Activated CD4-positive, alpha-beta T cell treated with anti-CD3 and anti-CD28 coated beads for 1 hour (primary cell): ENCODE measurements around the gene DNAH12.
A peak's percentile ranks its signal among the peaks of the same experiment; 100 is the strongest.
"Not testable (repeated sequence)": the region's sequence is repeated elsewhere in the genome, so short reads cannot be mapped to it uniquely, and the experiment has no call there.

Source experiments
- DNase-seq: peaks from one replicate; pipeline ENCODE4 v3.0.0-alpha.2; 2020

DNAH12 gene

DNA sequence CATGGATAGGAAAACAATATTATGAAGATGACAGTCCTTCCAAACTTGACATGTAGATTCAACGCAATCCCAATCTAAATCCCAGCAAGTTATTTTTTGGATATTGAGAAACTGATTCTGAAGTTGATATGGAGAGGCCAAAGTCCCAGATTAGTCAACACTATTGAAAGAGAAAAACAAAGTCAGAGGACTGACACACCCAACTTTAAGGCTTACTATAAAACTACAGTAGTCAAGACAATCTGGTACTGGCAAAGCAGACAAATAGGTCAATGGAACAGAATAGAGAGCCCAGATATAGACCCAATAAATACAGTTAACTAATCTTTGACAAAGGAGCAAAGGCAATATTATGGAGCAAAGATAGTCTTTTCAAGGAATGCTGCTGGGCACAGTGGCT lies 132.4 kb downstream of the DNAH12 start:
- no peak for DNase-seq

DNA sequence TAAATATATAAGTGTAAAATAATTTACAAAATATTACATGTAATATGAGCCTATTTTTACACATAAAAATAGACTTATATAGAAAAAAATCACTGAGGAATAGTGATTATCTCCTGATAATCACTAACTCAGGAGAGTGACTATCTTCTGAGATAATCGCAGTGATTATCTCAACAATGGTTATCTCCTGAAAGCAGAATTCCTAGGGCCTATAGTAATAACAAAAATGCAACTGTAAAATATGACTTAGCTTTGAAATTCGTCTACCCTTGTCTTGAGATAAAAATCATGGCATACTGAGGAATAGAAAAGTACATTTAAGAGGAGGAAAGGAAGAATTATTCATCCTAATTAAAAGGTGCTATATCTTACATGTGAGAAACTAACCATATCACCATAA lies 134.7 kb downstream of the DNAH12 start:
- no peak for DNase-seq

DNA sequence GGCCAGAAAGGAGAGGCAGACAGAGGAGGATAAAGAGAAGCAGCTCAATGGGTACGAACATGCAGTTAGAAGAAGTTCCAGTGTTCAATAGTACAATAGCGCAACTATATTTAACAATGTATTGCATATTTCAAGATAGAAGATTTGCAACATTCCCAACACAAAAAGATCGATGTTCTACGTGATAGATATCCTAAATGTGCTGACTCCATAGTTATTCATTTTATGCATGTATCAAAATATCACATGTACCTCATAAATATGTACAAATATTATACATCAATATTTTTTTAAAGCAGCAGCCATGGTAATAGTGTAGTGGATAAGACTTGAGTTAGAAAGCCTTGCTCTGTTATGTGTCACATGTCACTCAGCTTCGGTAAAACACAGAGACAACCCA lies 141.5 kb downstream of the DNAH12 start:
- no peak for DNase-seq

DNA sequence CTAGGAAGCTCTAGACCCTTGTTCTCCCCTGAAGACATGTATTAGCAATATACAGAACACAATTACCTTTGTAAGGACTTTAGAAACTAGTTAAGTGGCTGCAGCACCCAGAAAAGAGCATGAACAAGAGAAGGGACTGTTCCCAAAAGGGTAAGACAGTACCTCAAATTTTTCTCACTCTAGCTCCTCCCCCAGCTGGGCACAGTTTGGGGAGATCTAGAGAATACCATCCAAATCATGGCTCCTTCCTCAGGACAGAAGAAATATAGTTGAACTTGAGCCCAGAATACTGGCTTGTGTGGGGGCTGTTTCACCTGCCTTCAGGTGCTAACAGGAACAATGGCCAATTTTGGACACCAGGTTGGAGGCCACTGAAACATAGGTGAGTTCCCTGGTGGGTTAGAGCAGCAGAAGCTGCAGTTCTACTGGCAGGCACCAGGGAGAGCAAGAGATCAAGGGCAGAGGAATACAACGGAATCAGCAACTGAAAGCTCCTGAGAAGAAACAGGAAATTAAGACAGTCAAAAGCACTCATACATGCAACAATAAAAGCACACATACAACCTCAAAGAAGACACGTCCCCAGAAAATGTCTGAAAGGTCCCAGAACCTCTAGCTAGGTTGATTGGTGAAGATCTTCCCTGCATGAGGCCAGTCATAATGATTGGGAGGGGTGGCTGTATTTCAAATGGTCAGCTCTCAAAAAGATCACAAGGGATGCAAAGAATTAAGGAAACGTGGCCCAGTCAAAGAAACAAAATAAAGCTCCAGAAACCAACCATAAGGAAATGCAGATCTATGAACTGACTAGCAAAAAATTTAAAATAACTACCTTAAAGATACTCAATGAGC lies 146.7 kb downstream of the DNAH12 start:
- DNase-seq: peak; percentile 30

DNA sequence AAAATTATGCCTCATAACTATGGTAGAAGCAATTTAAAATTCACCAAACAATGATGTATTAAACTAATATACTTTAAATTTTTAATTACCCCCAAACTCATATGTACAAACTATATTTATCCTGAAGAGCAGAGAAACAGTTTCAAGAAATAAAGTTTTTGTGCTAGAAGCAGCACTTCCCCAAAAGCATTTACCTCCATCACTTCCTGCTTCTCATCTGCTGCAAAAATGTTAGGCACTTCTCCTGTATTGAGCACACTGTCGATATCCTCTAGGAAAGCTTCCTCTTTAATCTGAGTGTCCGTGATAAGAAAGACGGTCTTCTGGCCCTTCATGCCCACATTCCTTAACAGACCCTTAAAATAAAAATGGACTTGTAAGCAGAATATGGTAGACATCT lies 150.2 kb downstream of the DNAH12 start:
- DNase-seq: no peak

DNA sequence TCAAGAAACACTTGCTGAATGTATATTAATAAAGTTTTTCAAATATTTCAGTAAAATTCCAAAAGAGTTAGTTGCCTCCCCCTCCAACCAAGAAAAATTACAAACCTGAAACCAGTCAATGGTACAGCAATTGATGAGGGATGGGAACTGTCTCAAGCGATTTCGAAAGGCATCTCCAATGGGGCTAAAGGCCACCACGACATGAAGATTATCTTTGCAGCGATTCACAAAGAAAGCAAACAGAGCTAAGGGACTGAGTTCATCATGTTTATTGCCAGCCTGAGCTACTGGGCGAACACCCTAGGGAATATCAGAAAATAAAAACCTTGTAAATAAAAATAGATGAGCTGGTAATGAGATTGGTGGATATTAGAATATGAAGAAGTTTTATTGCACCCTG lies 152.4 kb downstream of the DNAH12 start:
- no peak for DNase-seq

DNA sequence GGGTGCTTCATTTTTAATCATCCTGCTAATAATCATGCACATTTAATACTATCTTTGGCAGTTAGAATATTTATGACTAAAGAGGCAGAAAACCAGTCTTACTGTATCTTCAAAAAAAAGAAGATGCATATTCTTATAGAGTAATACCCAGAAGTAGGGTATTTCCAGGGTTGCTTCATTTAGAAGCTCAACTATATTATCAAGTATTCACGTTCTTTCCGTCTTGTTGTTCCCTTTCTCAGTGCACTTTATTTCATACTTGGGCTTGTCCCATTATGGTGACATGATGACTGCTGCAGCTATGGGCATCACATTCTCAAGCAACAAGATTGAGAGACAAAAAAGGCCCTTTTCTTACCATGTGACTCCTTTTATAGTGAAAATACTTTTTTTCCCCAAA lies 154.9 kb downstream of the DNAH12 start:
- no peak for DNase-seq

DNA sequence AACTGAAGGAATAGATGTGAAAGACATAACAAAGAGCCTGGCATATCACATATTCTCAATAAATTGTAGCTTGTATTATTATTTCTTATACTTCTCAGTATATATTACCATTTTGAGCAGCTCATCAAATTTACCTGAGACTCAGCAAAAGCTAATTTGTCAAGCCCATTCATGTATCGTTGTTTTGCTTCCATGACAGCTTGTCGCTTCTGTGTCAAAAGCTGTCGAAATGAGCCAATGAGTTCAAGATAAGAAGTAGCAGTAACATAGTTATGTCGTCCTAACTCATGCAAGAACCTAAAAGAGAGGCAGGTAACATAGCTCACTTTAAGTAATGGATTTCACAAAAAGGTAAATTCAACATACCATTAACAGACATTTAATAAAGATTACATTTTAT lies 157.8 kb downstream of the DNAH12 start:
- DNase-seq: no peak

DNA sequence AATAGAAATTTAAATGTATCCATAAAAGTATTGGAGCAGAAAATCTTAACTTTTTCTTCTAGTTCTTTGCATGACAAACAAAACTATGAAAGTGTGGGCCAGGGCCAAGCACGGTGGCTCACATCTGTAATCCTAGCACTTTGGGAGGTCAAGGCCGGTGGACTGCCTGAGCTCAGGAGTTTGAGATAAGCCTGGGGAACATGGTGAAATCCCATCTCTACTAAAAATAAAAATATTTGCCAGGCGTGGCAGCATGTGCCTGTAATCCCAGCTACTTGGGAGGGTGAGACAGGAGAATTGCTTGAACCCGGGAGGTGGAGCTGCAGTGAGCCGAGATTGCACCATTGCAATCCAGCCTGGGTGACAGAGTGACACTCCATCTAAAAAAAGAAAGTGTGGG lies 158.6 kb downstream of the DNAH12 start:
- no peak for DNase-seq

DNA sequence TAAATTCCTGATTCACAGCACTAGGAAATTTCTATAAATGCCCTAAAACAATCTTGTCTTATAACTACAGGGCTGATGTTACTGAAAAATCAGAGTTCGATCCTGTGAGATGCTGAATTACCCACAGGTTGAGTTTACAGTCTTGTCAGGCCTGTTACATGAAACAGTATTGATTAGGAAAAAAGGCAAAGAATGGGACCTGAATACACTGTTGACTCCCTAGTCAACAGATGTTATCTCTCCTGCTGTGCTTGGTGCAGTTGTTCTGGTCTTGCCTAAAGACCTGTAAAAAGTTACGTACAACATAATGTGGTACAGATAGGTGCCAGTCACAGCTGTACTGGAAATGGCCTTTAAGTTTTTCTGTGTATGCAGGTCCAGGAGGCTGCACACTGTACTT lies 160.3 kb downstream of the DNAH12 start:
- DNase-seq: no peak

DNA sequence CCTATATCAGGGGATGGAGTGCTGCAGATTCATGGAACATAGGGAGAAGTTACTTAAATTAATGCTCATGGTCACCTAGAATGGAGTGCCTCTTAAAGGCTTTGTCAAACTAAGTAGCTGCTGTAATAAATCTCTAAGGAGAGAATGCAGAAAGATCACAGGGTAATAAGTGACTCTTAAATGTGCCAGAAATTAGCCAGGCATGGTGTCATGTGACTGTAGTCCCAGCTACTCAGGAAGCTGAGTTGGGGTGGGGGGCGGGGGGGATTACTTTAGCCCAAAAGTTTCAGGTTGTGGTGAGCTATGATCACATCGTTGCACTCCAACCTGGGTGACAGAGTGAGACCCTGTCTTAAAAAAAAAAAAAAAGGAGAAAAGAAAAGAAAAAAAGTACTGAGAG lies 160.7 kb downstream of the DNAH12 start:
- DNase-seq: no peak

DNA sequence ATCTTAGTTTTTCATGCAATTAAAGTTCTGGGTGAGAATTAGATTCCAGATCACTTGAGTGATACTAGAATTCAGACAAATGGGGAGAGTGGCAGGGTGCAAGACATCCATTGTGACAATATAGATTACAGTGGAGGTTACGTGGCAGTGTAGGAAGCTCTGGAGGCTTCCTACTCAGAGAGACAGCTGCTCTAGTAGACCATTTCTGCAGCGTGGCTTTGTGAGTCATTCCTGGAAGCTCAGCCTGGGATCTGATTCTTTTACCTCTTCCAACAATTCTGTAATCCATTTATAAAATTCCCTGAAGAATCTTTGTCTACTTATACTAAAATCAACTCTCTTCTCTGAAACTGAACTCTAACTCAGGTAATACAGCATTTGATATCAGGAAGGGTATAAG lies 161.2 kb downstream of the DNAH12 start:
- DNase-seq: no peak

DNA sequence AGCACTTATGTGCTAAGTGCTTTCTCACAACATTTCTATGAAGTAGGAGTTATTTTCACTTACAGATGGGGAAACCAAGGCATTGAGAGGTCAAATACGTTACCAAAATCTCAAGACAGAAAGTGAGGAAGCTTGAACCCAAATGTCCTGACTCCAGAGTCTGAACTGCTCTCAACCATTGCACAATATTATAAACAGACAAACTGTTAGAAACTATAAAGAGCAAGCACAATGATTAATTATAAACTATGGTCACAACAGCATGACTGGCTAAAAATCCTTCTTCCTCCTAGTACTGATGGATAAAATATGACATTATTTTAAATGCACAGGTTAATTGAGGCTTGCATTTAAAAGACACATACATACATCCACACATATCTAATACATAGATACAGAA lies 173.8 kb downstream of the DNAH12 start:
- no peak for DNase-seq

DNA sequence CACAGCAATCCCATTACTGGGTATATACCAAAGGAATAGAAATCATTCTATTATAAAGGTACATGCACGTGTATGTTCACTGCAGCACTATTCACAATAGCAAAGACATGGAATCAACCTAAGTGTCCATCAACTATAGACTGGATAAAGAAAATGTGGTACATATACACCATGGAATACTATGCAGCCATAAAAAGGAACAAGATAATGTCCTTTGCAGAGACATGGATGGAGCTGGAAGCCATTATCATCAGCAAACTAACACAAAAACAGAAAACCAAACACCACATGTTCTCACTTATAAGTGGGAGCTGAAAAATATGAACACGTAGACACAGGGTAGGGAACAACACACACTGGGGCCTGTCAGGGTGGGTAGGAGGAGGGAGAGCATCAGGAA lies 179.1 kb downstream of the DNAH12 start:
- not testable (repeated sequence) for DNase-seq

DNA sequence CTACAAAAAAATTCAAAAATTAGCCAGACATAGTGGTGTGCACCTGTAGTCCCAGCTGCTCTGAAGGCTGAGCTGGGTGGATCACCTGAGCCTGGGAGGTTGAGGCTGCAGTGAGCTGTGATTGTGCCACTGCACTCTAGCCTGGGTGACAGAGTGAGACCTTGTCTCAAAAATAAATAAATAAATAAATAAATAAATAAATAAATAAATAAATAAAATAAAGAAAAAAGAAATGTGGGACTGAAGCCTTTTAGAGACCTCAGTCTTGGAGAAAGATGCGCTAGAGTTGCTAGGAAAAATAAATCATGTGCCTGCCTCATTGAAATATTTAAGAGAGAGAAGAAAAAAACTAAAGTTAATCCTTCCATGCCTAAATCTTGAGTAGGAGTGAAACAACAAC lies 187.9 kb downstream of the DNAH12 start:
- not testable (repeated sequence) for DNase-seq

DNA sequence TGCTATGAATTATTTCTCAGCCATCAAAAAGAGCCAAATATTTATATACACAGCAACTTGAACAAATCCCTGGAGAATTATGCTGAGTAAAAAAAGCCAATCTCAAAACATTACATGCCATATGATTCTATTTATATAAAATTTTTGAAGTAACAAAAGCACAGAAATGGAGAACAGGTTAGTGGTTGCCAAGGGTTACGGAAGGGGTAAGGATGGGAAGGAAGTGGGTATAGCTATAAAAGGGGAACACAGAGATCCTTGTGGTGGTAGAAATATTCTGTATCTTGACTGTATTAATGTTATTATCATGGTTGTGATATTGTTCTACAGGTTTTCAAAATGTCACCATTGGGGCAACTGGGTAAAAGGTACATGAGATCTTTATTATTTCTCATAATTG lies 189.4 kb downstream of the DNAH12 start:
- DNase-seq: no peak

DNA sequence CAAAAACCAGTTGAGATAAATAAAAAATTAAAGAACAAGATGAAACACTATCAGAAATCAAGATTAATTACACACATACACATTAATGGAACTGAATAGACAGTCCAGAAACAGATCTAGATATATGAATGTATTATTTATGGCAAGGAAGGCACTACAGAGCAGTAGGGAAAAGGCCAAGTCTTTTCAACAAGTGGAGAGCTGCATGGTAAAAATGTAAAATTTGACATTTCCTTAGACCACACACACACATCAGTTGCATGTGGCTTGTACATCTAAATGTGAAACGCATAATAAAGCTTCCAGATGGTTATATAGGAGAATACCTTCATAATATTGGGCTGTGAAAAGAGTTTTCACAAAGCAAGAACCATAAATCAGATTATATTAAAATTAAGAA lies 193.9 kb downstream of the DNAH12 start:
- no peak for DNase-seq

DNA sequence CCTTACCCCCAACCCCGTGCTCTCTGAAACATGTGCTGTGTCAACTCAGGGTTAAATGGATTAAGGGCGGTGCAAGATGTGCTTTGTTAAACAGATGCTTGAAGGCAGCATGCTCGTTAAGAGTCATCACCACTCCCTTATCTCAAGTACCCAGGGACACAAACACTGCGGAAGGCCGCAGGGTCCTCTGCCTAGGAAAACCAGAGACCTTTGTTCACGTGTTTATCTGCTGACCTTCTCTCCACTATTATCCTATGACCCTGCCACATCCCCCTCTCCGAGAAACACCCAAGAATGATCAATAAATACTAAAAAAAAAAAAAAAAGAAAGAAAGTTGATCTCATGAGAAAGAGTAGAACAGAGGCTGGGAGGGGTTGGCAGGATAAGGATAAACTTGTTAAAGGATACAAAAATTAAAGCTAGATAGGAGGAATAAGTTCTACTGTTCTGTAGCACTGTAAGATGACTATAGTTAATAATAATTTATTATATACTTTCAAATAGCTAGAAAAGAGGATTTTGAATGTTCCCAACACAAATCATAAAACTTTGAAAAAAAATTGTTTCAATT lies 205.0 kb downstream of the DNAH12 start:
- not testable (repeated sequence) for DNase-seq

DNA sequence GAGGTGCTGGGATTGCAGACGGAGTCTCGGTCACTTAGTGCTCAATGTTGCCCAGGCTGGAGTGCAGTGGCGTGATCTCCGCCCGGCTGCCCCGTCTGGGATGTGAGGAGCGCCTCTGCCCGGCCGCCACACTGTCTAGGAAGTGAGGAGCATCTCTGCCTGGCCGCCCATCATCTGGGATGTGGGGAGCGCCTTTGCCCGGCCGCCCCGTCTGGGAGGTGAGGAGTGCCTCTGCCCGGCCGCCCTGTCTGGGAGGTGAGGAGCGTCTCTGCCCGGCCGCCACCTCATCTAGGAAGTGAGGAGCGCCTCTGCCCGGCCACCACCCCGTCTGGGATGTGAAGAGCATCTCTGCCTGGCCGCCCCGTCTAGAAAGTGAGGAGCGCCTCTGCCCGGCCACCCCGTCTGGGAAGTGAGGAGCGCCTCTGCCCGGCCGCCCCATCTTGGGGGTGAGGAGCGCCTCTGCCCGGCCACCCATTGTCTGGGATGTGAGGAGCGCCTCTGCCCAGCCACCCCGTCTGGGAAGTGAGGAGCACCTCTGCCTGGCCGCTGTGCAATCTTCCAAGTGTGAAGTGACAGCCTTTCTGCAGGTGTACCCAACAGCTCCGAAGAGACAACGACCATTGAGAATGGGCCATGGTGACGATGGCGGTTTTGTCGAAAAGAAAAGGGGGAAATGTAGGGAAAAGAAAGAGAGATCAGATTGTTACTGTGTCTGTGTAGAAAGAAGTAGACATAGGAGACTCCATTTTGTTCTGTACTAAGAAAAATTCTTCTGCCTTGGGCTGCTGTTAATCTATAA lies 205.7 kb downstream of the DNAH12 start:
- DNase-seq: not testable (repeated sequence)

DNA sequence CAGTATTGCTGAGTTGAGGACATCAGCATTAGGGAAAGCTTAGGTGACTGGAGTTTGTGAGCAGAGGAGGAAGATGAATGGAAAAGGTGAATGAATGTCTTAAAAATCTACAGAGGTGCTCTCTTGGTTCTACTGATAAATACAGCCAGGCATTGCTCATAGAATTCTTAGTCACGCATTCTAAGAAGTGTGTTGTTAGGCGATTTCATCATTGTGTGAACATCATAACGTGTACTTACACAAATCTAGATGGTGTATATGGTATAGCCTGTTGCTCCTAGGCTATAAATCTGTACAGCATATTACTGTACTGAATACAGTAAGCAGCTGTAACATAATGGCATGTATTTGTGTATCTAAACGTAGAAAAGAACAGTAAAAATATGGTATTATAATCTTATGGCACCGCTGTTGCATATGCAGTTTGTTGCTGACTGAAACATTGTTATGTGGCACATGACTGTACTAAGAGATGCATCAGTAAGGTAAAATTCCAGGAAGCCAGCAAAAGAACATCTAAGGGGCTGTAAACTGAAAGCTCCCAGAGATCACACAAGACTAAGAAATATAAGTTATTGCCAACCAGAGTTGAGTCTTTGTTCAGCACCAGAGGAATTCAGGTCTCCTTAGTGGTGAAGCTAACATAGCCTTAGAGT lies 208.7 kb downstream of the DNAH12 start:
- no peak for DNase-seq

DNA sequence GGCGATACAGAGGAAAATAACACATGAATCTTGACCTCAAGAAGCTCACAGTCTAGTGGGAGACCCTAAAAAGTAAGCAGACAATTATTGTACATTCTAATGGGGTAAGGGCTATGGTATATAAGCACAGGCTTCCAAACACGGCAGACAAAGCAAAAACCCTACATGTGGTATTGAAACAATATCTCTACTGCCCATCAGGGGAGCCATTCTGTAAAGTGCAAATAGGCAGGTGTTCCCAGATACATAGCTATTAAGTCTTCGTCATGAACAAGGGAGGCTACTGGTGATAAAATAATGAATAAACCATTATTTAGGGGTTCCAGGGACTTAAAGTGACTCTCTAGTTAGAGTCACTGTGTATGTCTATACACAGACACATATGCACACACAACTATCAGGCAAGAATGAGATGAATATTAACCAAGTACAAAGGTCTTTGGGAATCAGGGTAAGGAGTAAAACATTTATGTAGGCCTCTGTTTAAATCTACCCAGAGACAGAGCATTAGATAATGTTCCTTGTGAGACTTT lies 213.0 kb downstream of the DNAH12 start:
- DNase-seq: no peak

DNA sequence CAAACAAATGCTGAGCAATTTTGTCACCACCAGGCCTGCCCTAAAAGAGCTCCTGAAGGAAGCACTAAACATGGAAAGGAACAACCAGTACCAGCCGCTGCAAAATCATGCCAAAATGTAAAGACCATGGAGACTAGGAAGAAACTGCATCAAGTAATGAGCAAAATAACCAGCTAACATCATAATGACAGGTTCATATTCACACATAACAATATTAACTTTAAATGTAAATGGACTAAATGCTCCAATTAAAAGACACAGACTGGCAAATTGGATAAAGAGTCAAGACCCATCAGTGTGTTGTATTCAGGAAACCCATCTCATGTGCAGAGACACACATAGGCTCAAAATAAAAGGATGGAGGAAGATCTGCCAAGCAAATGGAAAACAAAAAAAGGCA lies 217.6 kb downstream of the DNAH12 start:
- not testable (repeated sequence) for DNase-seq

DNA sequence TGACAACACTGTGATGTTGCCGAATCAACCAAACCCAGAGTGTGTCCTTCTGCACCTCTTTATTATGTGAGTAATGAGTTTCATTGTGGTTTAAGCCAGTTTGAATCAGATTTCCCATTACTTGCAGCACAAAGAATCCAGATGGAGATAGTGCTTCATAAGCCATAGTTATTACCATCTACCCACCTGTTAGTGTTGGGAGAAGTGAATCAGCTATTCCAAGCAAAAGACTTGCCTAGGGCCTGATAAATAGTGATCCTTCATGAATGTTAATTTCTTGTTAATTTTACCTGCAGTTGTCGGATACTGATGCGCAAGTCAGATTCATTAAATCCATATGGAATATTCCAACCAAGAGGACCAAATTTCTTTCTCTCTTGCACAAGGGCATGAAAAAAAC lies 229.9 kb downstream of the DNAH12 start:
- no peak for DNase-seq
